ENCODE results near the gene DLEC1.
"Not testable (repeated sequence)": the region's sequence is repeated elsewhere in the genome, so short reads cannot be mapped to it uniquely, and the experiment has no call there.

Gene DLEC1

DNA sequence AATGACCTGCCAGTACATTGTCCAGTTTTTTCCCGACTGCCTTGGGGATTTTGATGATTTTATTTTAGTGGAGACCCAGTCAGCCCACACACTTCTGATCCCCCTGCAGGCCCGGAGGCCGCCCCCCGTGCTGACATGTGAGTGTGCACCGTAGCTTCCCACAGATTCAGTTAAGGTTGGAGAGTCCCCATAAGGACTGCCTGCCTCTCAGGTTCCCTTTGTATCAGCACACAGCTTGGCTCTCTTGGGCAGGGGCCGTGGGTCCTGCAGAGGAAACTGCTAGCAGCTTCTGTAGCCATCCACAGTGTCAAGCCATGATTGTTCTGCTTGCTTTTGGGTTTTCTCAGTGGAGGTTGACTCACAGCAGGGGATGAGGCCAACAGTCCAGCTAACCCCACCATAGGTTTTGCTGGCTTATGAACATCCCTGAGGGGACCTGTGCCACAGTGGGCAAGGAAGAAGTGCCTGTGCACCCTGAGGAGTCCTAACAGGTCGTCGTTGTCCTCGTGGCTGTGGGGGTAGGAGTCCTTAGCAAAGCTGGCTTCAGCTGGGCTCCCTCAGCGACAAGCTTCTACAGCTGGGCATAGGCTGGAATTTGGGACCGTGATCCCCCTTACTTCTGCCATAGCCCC, 46.4 kb downstream of the DLEC1 start:
- DNase-seq, result no peak
- no peak overlapping the region for H3K27ac ChIP-seq
- TF ChIP-seq, protein P1, sequence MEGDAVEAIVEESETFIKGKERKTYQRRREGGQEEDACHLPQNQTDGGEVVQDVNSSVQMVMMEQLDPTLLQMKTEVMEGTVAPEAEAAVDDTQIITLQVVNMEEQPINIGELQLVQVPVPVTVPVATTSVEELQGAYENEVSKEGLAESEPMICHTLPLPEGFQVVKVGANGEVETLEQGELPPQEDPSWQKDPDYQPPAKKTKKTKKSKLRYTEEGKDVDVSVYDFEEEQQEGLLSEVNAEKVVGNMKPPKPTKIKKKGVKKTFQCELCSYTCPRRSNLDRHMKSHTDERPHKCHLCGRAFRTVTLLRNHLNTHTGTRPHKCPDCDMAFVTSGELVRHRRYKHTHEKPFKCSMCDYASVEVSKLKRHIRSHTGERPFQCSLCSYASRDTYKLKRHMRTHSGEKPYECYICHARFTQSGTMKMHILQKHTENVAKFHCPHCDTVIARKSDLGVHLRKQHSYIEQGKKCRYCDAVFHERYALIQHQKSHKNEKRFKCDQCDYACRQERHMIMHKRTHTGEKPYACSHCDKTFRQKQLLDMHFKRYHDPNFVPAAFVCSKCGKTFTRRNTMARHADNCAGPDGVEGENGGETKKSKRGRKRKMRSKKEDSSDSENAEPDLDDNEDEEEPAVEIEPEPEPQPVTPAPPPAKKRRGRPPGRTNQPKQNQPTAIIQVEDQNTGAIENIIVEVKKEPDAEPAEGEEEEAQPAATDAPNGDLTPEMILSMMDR (IDR thresholded peaks at IDR 0.05; ENCODE audit: low read depth, low read length, missing control alignments), result no peak
- in situ Hi-C loops (cut with HindIII; ENCODE audit: low pct_ligation_motif_present, low sequenced_read_pairs), result no loop called here
- no peaks in the 10 kb centered on the region for H3K36me3 ChIP-seq (replicated peaks)
- H3K4me3 ChIP-seq (ENCODE audit: low read depth, low read length), result no peak overlapping the region
- H3K27me3 ChIP-seq (replicated peaks), result no peaks in the 10 kb centered on the region

DNA sequence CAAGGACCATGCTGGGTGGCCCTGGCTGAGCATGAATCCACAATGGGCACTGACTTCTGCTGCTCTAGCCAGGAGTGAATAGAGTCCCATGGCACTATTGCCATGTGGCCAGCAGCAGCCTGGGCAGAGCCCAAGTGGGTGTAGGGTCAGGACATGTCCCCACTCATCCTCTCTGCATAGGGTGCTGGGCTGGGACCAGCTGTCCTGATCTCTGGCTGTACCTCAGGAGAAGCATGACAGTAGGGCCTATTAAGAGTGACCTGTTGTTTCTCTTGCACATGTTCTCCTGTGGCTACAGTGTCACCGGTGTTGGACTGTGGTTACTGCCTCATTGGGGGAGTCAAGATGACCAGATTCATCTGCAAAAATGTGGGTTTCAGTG, 46.9 kb downstream of the DLEC1 start:
- in situ Hi-C loops (cut with HindIII; ENCODE audit: low pct_ligation_motif_present, low sequenced_read_pairs), result no loop called here

DNA sequence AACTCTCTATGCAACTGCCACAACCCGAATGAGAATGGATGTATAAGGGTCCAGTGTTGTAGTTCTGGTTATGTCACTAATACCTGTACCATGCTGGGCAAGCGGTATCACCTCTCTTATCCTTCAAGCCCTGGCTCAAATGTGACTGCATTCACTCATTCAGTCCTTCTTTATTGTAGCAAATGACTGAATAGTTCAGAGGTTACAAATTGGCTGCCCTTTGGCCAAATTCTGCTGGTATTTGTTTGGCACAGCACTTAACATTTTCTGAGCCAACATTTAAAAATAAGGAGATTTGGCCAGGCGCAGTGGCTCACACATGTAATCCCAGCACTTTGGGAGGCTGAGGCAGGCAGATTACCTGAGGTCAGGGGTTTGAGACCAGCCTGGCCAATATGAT, 47.5 kb downstream of the DLEC1 start:
- no peak for DNase-seq
- Histone ChIP-seq H3K27me3 (replicated peaks) (no peaks in the 10 kb centered on the region), H3K27ac (no peak overlapping the region), H3K36me3 (replicated peaks) (no peaks in the 10 kb centered on the region), H3K4me3 (ENCODE audit: low read depth, low read length) (no peak overlapping the region)
- in situ Hi-C loops (cut with HindIII; ENCODE audit: low pct_ligation_motif_present, low sequenced_read_pairs), result no loop called here
- TF ChIP-seq, protein P1 (IDR thresholded peaks at IDR 0.05; ENCODE audit: low read depth, low read length, missing control alignments), result no peak

More for the DNA sequence above, 46.9 kb downstream of the DLEC1 start:
- Histone ChIP-seq H3K36me3 (replicated peaks) (no peaks in the 10 kb centered on the region), H3K27me3 (replicated peaks) (no peaks in the 10 kb centered on the region), H3K4me3 (ENCODE audit: low read depth, low read length) (no peak overlapping the region), H3K27ac (no peak overlapping the region)
- no peak for DNase-seq
- TF ChIP-seq, protein P1 (IDR thresholded peaks at IDR 0.05; ENCODE audit: low read depth, low read length, missing control alignments), result no peak

DNA sequence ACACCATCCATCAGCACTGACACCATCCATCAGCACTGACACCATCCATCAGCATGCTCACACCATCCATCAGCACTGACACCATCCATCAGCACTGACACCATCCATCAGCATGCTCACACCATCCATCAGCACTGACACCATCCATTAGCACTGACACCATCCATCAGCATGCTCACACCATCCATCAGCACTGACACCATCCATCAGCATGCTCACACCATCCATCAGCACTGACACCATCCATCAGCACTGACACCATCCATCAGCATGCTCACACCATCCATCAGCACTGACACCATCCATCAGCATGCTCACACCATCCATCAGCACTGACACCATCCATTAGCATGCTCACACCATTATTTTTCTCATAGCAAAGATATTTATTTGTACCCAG, 48.3 kb downstream of the DLEC1 start:
- in situ Hi-C loops (cut with HindIII; ENCODE audit: low pct_ligation_motif_present, low sequenced_read_pairs); H3K36me3 ChIP-seq (replicated peaks); H3K27ac ChIP-seq; DNase-seq; H3K27me3 ChIP-seq (replicated peaks); H3K4me3 ChIP-seq (ENCODE audit: low read depth, low read length): not testable (repeated sequence)

DNA sequence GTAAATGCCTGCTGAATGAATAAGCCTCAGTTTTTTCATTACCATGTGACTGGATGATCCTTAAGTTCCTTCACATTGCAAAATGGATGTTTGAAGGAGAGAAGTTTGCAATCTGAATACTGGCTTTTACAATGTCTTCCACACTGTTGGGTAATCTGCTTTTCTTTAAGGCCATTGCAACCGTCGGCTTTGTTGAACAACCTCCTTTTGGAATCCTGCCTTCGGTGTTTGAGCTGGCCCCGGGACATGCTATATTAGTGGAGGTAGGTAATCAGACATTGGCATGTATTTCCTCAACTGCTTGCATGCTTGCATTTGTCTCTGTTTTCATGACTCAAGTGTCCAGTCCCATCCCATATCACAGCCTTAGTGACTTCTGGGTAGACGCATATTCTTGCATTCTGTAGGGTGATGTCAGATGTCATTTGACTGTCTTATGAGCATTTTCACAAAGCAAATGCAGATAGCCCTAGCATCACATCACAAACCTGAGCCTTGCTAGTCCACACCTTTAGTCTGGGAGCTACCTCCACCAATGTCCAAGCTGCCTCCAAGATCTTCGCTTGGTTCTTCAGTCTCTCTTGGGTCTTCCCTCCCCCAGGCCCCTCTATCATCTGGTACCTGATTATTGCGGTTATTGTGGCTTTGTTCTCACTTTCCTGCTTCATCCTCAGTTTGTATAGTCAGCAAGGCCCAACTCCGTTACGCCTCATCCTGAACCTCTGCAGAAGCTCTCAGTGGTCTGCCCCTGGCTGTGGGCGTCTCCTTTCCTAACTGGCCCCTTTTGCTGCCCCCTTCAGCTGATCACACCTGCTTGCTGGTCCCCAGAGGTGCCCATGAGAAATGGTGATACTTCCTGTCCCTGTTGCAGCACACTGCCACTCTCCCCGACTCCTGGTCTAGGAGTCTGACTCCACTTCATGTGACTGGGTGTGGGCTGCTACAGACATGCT, 49.4 kb downstream of the DLEC1 start:
- no peak for DNase-seq
- TF ChIP-seq, protein P1 (IDR thresholded peaks at IDR 0.05; ENCODE audit: low read depth, low read length, missing control alignments), result no peak
- H3K36me3 ChIP-seq (replicated peaks), result no peaks in the 10 kb centered on the region
- H3K4me3 ChIP-seq (ENCODE audit: low read depth, low read length), result no peak overlapping the region
- no peak overlapping the region for H3K27ac ChIP-seq
- H3K27me3 ChIP-seq (replicated peaks), result no peaks in the 10 kb centered on the region
- in situ Hi-C loops (cut with HindIII; ENCODE audit: low pct_ligation_motif_present, low sequenced_read_pairs), result no loop called here

DNA sequence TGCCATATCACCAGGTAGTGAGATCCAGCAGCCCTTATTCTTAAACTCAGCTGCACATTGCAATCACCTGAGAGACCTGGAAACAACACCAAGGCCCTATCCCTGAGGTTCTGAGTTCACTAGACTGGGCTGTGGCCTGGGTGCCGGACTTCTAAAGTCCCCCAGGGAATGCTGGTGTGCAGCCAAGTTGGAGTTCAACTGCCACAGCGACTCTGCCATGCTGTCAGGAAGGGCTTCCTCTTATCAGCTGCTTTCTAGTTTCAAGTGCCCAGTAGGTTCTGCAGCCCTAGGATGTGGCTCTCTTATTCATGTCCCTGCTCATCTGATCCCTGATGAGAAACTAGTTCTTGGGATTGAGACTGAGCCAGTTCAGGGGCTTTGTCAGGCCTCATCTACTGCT, 50.2 kb downstream of the DLEC1 start:
- H3K36me3 ChIP-seq (replicated peaks), result no peaks in the 10 kb centered on the region
- DNase-seq, result no peak
- TF ChIP-seq, protein P1 (IDR thresholded peaks at IDR 0.05; ENCODE audit: low read depth, low read length, missing control alignments), result no peak
- in situ Hi-C loops (cut with HindIII; ENCODE audit: low pct_ligation_motif_present, low sequenced_read_pairs), result no loop called here
- H3K27me3 ChIP-seq (replicated peaks), result no peaks in the 10 kb centered on the region
- no peak overlapping the region for H3K4me3 ChIP-seq (ENCODE audit: low read depth, low read length)
- H3K27ac ChIP-seq, result no peak overlapping the region

Measured in brain microvascular endothelial cell (primary cell).